HuH-7 (cell line): ENCODE measurements around the gene NFIB.

ENCODE experiments used
- DNase-seq: peaks from one replicate; pipeline ENCODE4 v3.0.0; 2011; ENCODE audit warnings: low spot score

Gene NFIB

DNA sequence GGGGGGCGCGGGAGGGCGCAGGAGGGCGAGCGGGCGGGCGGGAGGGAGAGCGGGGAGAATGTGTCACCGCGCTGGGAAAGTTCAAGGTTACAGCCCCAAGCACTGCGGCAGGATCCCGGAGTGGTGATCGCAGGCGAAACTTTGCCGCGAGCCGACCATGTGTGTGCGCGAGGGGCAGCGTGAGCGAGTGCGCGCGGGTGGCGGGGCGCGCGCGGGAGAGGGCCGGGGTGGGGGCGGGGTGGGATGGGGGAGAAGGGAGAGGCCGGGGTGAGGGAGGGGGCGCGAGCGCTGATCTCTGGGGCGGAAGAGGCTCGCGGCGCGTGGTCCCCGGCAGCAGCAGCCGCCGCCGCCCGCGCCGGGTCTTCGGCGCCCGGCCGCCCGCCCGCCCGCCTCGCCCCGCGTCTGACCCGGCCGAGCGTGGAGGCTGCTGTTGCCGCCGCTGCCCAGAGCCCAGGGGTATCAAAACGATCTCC lies at the start of gene NFIB:
Gene NFIB, minus strand, starts transcription at position 191 of the 473 bp plus-strand sequence. CDS start 630 bp downstream, outside the sequence.
- DNase-seq: no peak

DNA sequence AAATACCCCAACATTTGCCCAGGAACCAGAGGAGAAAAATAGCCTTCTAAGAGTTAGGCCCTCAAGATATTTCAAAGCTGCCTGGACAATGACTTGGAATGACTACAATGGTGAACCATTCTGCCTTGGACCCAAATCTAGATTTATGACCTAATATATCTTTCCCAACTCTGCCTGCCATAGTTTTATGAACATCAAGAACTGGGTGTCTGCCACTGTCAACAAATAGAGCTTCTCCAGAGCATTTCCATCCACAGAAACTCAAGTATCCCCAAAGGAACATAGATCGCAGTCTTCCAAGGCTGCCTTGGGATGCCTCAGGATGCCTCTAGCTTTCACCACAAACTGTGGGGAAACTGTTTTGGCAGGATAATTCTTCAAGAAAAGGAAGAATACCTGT lies 48.2 kb upstream of the NFIB start:
- DNase-seq: no peak

- DNase-seq: no peak
These were observed 47.1 kb upstream of the NFIB start for GRCh38 chr9:14361074-14361473.

DNA sequence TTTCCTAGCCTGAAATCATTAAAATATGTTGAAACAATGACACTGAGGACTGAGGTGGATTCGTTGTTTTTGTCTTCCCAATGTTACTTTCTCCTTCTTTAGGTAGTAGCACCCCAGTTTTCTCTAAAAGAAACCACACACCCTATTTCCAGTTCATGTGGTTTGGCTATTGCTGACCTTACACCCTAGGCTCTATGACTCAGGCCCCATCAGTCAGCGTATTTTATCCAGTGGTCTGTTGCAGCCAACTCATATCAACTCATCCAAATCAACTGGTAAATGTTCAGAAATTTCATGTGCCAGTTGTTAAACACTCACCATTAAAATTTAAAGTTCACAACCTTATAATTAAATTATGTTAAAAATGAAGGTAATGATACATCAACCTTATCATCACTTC lies 44.6 kb upstream of the NFIB start:
- no peak for DNase-seq

DNA sequence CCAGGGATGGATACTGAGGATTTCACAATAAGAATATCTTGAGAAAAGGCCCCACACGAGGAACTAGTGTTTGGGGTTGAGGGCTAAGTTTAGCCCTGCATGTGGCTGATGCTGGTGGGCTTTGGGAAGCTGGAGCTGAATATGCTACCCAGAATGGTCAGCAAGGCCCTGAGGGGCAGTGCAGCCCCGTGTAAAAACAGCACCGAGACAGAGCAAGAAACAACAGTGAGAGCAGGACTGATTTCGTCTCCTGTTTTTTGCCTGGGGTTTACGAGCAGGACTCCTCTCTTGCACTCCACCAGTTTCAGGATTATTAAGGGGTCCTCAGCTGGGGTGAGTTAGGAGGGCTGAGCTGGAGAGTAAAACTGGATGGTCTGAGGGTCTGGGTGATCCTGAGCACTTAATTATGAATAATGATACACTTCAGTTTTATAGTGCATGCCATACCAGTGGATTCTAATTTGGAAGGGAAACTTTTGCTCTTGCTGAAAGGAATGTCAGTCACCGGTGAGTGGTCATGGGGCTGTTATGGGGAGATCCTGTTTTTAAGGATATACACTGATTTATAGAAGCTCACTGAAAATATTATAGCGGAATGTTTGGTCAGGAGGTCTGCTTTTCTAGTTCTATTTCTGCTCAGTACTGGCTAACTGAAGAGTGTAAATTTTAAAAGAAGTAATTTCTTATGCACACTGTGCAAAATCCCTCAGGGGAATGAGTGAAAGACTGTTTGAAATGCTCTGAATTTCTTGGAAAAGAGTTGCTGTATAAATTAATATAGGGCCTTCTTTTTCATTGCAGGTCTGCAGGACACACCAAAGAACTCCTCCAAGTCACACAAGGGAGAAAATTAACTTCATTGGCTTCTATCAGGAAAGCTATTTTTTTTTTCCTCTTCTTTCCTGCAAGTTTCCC lies 42.7 kb upstream of the NFIB start:
- DNase-seq: no peak

GRCh38 chr9:14354201-14354600 lies 40.3 kb upstream of the NFIB start:
- DNase-seq: no peak

DNA sequence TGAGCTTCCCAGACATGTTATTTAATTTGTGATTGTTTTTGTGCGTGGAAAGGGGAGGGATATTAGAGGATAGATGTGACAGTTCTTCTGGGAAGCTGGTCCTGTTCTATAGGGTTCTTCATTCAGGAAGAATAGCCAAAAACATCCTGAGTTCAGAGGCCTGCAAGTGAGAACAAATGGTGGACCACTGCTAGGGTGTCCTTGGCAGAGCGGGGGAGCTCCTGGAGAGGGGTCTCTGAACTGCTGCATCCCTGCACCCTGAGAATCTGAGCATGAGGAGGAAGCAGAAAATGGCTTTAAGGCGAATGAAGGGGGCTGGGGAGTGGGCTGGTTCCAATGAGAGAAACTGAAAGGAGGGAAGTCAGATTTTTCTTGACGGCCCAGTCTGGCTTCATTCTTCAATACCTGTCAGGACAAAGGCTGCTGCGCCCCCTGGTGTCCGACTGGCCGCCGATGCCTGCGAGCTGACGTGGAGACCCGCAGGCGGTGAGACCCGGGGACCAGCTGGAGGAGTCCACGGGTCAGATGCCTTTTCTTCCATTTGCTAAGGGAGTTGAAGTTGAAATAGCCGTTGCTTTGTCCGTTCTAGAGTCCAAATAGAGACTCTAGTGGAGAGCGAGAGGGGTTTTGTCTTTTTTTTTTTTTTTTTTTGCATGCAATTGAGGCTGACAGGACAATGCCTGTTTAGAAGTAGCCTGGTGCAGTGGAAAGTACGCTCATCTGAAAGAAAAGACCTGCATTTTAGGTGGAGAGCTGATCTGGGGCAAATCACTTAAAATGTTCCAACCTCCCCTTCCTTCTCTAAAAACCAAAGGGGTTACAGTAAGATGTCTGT lies 39.5 kb upstream of the NFIB start:
- DNase-seq: peak; percentile 69

GRCh38 chr9:14352503-14352902 lies 38.6 kb upstream of the NFIB start:
- peak; percentile 45 for DNase-seq

DNA sequence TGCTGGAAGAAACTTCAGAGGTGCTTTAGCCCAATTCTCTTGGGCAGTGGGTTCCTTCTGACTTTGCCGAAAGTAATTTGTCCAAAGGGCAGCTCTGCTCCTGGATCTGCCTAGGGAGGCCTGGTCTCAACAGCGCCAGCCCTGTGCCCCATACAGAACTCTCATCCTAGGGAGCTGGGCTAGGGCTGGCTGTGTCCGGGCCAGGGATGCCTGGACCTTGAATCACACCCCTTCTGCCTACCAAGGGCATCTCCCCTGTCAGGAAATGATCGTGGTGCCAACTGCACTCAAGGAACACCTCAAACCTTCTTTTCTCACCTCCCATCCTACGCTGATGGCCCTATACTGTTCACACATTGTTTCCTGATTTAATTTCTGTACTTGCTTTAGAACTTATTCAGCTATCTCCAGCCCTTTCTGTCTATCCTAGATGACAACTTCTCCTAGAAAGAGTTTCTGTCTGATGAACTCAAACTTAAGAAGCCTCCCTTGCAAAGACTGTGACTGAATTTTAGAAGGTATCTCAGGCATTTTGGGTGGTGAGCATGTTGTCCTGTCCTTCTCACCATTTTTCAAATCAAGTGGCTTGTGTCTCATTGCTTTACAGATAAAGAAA lies 37.4 kb upstream of the NFIB start:
- no peak for DNase-seq

- DNase-seq: no peak
These were observed 36.8 kb upstream of the NFIB start for GRCh38 chr9:14350754-14351153.

DNA sequence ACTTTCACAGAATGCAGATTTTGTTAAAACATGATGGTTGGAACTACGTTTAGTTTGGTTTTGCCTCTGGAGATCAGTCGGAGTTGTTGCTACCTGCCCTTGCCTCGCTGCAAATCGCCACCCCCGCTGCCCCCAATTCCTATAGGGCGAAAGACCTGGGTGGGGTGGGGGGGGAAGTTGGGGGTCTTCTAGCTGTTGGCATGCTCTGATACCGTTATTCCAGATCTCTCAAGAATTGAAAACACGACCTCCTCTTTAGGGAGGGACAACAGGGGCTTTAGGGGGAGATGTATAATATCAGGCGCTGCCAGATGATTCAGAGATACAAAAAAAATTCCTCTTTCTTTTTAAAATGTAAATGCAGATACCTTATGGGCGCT lies 36.4 kb upstream of the NFIB start:
- DNase-seq: no peak

DNA sequence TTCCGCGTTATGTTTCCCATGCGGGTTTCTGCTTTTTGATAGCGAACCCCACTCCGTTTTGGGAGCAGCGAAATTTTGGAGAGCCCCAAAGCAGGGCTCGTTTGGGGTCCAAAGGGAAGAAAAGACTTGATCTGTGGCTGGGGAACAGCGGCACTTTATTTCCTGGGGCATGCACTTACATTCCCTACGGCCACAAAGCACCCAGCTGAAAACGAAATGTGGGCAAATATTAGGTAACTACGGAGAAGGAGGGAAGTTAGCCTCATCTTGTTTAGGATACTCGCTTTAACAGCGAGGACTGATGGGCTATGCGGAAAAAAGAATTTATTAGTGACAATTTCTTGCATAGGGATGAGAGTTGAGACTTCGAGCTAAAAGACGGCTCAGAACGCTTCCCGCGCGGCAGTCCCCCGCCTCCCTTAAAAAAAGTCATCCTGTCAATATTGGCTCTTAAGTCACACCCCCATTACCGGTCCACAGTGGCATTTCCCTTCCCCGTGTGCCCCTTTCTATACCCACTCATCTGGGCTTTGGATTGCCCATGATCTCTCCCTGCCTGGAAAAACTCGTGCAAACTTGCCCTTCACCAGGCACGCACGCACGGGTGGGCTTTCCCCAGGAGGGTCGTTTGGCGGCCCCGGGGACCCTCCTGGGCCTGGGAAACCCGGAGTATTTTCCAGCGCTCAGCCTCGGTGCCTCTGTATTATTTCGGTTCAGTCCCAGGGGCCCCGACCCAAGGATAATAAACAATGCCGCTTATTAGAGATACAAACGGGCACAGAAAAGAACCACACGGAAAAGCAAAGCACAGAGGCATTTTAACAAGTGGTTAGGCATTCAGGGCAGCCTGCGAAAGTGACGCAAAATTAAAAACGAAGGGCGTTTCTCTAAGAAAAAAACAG lies 35.8 kb upstream of the NFIB start:
- no peak for DNase-seq

GRCh38 chr9:14349146-14349446 lies 35.2 kb upstream of the NFIB start:
- no peak for DNase-seq

GRCh38 chr9:14348373-14349145 lies 34.6 kb upstream of the NFIB start:
- no peak for DNase-seq

DNA sequence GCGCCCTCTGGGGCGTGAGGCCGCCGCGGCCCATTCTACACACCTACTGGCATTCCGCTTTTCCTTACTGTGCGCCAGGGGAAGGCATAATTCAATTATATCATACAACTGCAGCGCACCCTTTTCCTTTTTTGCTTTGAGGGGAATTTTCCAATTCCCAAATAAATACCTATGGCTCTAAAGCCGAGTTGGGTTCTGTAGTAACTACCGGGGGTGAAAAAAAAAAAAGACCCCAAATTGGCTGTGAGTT lies 34.1 kb upstream of the NFIB start:
- no peak for DNase-seq

DNA sequence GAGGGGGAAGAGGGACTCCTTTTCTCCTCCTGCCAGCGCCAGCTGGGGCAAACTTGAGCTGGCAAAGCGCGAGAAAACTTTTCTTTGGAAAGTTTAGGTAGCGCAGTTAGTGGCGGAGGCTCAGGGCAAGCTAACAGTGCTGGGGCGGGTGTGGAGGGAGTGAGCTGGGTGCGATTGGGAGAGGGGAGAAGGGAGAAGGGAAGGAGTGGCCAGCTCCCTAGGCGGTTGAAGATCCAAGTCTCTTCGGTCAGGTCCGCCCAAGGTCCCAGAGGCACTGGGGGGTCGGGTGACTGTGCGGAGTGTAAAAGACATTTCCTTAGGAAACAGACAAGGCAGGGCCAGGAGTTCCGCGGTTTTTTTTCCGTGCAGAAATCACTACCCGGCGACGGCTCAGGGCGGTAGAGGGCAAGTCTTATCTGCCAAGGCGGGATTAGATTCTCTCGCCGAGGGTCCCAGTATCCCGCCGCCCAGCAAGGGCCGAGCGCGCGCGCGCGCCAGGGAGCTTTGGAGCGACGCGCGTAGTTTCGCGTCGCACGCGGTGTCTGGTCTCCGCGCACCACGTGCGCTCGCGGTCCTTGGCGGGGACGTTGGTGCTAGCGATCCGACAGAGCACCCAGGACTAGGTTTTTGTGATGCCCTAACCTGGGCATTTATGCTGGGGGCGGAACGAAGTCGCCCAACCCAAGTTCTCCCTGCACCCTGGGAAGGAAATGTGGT lies 33.6 kb upstream of the NFIB start:
- DNase-seq: no peak

DNA sequence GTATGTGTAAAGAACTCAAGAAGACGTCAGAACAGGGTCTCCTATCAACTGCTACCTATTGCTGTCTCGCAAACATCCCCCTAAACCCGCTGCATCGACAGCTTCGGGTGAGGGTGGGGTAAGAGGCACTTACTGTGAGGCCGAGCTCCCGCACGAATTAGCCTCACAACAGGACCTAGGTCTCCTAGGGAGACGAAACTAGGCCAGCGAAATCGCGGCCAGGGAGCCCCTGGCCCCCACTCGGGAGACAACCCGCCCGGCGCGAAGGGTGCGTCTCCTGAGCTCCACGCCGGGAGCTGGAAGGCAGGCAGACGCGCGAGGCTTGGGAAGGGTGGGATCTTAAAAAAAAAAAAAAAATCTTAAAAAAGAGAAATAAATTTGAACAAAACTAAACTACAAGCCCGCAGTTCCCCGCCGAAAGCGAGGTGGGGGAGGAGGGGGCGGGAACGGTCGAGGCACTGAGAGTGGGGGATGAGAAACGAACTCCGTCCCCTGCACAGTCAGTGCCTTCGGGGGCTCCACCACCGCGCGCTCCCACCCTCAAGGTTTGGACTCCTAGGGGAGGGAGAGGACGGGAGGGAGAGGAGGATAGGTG lies 33.0 kb upstream of the NFIB start:
- DNase-seq: no peak

GRCh38 chr9:14346231-14346791 lies 32.4 kb upstream of the NFIB start:
- DNase-seq: no peak

DNA sequence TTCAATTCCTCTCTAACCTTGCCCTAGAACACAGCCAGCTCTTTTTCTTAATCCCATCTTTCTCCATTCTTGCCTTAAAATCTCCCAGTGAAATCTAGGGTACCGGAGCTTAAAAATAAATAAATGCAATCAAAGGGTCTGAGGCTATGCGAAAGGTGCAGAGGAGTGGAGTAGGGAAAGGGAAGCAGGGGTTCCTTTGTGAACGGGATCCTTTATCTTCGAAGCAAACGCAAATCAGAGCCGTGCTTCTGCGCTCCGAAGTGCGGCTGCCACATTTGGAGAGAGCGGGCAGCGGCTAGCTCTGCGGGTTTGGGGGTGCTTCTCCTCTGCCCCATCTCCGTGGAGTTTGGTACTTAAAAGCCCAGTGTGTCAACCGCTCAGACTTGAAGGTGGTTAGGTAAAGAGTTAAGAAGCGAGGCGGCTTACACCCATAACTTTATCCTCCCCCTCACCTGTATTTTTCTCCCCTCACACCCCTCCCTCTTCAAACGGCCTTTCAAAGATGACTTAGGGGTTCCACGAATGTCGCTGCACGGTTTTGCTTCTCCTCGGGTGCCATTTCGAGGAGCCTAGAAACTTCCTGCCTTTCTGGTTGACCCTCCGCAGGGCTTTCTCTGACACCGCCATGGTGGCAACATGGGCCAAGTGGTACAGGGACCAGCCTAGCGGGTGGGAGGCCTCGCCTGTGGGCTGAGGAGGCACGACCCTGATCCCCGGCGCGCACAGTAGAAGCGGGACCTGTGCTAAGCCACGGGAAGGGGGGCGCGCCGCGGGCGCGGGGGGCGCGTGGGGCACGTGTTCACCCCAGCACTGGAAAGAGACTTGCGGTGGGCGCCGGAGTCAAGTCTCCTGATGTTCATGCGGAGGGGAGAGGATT lies 31.7 kb upstream of the NFIB start:
- DNase-seq: no peak
